Tibial artery (tissue), 4 donors: Measurements from ENCODE around the gene SUN3.

ENCODE experiments used
- DNase-seq, 2 donors: peaks; one replicate each; pipeline ENCODE4 v3.0.0-alpha.2; 2019
- H3K27ac ChIP-seq, 2 donors: fragments of 200-600 bp; sonication (generic) in 1 of 2; 1 replicate in 1 of 2; 2 replicates in 1 of 2; pipeline ENCODE4 v1.5.1; 2018 to 2019; ENCODE audit warnings: mild to moderate bottlenecking in 1 of 2
- H3K27me3 ChIP-seq, 2 donors: fragments of 200-600 bp; sonication (generic) in 1 of 2; one replicate each; pipeline versions ENCODE4 v1.5.1 to v1.6.0; 2016 to 2019
- H3K36me3 ChIP-seq, 3 donors: fragments of 200-600 bp; sonication (generic) in 2 of 3; one replicate each; pipeline ENCODE4 v1.5.1; 2016 to 2019; ENCODE audit warnings: mild to moderate bottlenecking in 2 of 3
- H3K4me1 ChIP-seq, 4 donors: fragments of 200-600 bp; sonication (generic) in 2 of 4; 1 replicate in 3 of 4; 2 replicates in 1 of 4; pipeline ENCODE4 v1.5.1; 2016 to 2019
- H3K4me3 ChIP-seq, 2 donors: fragments of 200-600 bp; sonication (generic) in 1 of 2; 1 replicate in 1 of 2; 2 replicates in 1 of 2; pipeline ENCODE4 v1.5.1; 2018 to 2019; ENCODE audit warnings: mild to moderate bottlenecking in 2 of 2
- H3K9me3 ChIP-seq, 3 donors: fragments of 200-600 bp; sonication (generic) in 1 of 3; one replicate each; pipeline ENCODE4 v1.5.1; 2016 to 2019
- intact Hi-C: fragments of 100-400 bp; cut with DNase I; formaldehyde crosslinking; loops from one replicate; pipeline ENCODE4 v1.15.0; 2023; ENCODE audit warnings: low total_unique reads
- TF ChIP-seq, protein P1 (sequence below), 2 experiments: fragments of 200-600 bp in 1 of 2; fragments of 450-650 bp in 1 of 2; IDR thresholded peaks; one replicate each; pipeline ENCODE4 v1.5.1; 2017 to 2019; ENCODE audit warnings: antibody characterized with exemption in 2 of 2, mild to moderate bottlenecking in 1 of 2, moderate library complexity in 1 of 2

Gene SUN3, protein sequence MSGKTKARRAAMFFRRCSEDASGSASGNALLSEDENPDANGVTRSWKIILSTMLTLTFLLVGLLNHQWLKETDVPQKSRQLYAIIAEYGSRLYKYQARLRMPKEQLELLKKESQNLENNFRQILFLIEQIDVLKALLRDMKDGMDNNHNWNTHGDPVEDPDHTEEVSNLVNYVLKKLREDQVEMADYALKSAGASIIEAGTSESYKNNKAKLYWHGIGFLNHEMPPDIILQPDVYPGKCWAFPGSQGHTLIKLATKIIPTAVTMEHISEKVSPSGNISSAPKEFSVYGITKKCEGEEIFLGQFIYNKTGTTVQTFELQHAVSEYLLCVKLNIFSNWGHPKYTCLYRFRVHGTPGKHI

DNA sequence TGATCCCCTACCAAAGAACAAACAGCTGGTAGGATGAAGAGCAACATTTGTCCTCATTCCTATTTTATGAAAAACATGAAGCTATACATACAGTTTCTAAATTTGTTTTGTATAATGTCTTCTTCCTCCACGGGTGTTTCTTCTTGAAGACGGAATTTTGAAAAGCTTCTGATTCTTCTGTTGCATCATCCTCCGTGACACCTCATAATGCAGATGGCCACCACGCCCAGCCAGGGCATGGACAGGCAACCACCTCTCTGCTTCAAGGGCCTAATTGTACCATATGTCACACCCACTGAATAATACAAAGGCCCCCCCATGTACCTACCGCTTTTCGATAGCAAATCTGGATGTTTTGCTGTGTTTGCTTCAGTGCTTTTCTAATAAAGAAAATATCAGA lies at the start of gene SUN3:
TSS of gene SUN3 (minus strand) at position 170 of the 400 bp plus-strand sequence. CDS start at position 1, 169 bp downstream.
- Histone ChIP-seq H3K27me3 (peaks cover 0 to 8% of the 10 kb centered on the region in 2 donors), H3K4me1 (no peaks in the 10 kb centered on the region), H3K9me3 (peaks cover 0 to 5% (median 0%) of the 10 kb centered on the region in 3 donors), H3K4me3 (no peak within 1 kb of the TSS), H3K36me3 (no peaks in the 10 kb centered on the region), H3K27ac (no peak within 1 kb of the TSS)
- TF ChIP-seq, protein P1, sequence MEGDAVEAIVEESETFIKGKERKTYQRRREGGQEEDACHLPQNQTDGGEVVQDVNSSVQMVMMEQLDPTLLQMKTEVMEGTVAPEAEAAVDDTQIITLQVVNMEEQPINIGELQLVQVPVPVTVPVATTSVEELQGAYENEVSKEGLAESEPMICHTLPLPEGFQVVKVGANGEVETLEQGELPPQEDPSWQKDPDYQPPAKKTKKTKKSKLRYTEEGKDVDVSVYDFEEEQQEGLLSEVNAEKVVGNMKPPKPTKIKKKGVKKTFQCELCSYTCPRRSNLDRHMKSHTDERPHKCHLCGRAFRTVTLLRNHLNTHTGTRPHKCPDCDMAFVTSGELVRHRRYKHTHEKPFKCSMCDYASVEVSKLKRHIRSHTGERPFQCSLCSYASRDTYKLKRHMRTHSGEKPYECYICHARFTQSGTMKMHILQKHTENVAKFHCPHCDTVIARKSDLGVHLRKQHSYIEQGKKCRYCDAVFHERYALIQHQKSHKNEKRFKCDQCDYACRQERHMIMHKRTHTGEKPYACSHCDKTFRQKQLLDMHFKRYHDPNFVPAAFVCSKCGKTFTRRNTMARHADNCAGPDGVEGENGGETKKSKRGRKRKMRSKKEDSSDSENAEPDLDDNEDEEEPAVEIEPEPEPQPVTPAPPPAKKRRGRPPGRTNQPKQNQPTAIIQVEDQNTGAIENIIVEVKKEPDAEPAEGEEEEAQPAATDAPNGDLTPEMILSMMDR (IDR thresholded peaks at IDR 0.05): no peak
- intact Hi-C loops: no loop called here
- no peak for DNase-seq

DNA sequence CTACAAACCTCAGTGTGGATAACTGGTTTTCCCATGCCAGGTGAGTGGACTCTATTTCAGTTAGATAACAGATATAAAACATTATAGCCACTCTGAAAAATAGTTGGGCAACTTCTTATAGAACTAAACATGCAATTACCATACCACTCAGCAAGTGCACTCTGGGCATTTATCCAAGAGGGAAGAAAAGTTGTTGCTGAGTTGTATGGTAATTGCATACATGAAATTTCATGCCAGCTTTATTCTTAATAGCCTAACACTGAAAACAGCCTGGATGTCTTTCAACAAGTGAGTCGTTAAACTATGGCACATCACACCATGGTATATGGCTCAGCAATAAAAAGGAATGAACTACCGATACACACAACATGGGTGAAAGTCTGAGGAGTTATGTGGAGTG lies 49.6 kb upstream of the SUN3 start:
- H3K4me3 ChIP-seq: no peak overlapping the region
- peaks cover 0 to 8% (median 2%) of the 10 kb centered on the region in 4 donors for H3K4me1 ChIP-seq
- intact Hi-C loops: no loop called here
- H3K36me3 ChIP-seq: no peaks in the 10 kb centered on the region
- no peak overlapping the region for H3K27ac ChIP-seq
- H3K9me3 ChIP-seq: no peaks in the 10 kb centered on the region
- TF ChIP-seq, protein P1 (IDR thresholded peaks at IDR 0.05): no peak
- no peak for DNase-seq
- no peaks in the 10 kb centered on the region for H3K27me3 ChIP-seq

DNA sequence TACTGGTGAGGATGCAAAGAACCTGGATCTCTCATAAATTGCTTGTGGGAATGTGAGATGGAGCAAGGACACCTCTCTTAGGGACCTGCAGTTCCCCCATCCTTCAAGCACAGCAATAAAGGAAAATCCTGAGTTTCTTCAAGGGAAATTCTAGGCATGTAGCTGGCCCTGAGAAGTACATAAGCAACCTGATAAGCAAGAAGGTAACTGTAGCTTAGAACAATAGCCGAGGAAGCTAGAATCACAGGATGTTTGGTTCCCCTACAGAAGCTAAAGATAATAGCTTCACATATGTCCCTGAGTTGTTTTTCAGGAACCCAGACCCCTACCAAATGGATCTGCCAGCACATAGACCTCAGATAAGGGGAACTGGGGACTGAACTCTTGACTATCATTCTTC lies 48.5 kb upstream of the SUN3 start:
- H3K27ac ChIP-seq: no peak overlapping the region
- intact Hi-C loops: no loop called here
- H3K9me3 ChIP-seq: no peaks in the 10 kb centered on the region
- H3K27me3 ChIP-seq: no peaks in the 10 kb centered on the region
- TF ChIP-seq, protein P1 (IDR thresholded peaks at IDR 0.05): no peak
- H3K4me1 ChIP-seq: no peaks in the 10 kb centered on the region
- no peak for DNase-seq
- no peak overlapping the region for H3K4me3 ChIP-seq
- H3K36me3 ChIP-seq: no peaks in the 10 kb centered on the region

DNA sequence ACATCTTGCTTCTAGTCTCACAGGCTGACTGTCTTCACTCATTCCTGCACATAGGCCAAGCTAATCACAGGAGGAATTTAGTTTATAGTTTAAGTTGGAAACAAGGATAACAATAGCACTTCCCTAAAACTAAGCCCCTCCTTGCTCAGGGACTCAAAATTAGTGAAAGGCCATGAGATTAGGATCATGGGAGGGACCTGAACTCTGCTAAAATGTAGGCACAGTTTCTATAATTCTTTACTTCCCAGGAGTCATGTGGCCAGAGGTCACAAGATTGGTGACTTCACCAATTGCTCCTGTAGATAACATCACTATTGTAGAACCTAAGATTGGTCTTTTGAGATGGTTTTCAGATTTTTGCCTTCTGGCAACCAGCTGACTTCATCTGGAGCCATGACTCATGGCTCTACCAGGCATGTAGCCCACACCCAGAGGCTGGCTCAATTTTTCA lies 45.3 kb upstream of the SUN3 start:
- H3K36me3 ChIP-seq: no peaks in the 10 kb centered on the region
- no peaks in the 10 kb centered on the region for H3K9me3 ChIP-seq
- H3K27me3 ChIP-seq: no peaks in the 10 kb centered on the region
- DNase-seq: no peak
- TF ChIP-seq, protein P1 (IDR thresholded peaks at IDR 0.05): no peak
- no peak overlapping the region for H3K4me3 ChIP-seq
- no peak overlapping the region for H3K27ac ChIP-seq
- intact Hi-C loops: no loop called here
- no peaks in the 10 kb centered on the region for H3K4me1 ChIP-seq

DNA sequence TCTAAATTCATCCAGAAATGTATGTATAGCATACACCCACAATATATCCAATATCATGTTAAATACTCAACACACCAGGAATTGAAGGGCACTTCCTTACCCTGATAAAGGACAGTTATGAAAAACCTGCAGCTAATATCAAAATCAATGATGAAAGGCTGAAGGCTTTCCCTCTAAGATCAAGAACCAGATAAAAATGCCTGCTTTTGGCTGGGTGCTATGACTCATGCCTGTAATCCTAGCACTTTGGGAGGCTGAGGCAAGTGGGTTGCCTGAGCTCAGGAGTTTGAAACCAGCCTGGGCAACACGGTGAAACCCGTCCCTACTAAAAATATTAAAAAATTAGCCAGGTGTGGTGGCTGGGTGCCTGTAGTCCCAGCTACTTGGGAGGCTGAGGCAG lies 38.6 kb upstream of the SUN3 start:
- Histone ChIP-seq H3K4me3 (no peak overlapping the region), H3K9me3 (no peaks in the 10 kb centered on the region), H3K36me3 (no peaks in the 10 kb centered on the region), H3K27ac (no peak overlapping the region), H3K27me3 (no peaks in the 10 kb centered on the region), H3K4me1 (no peaks in the 10 kb centered on the region)
- no peak for DNase-seq
- TF ChIP-seq, protein P1 (IDR thresholded peaks at IDR 0.05): no peak
- intact Hi-C loops: no loop called here
